Testis (tissue), 2 donors: ENCODE results near the gene PRKCA.

ENCODE experiments used
- CTCF ChIP-seq, 3 experiments: fragments of 450-650 bp in 2 of 3; fragments of 200-600 bp in 1 of 3; sonication (generic) in 1 of 3; IDR thresholded peaks; one replicate each; pipeline ENCODE4 v1.5.1; 2016 to 2019; ENCODE audit warnings: antibody characterized with exemption in 3 of 3, mild to moderate bottlenecking in 2 of 3, moderate library complexity in 1 of 3
- POLR2A ChIP-seq: fragments of 450-650 bp; IDR thresholded peaks from one replicate; pipeline ENCODE4 v1.6.1; 2017; ENCODE audit warnings: antibody characterized with exemption, mild to moderate bottlenecking, moderate library complexity

DNA sequence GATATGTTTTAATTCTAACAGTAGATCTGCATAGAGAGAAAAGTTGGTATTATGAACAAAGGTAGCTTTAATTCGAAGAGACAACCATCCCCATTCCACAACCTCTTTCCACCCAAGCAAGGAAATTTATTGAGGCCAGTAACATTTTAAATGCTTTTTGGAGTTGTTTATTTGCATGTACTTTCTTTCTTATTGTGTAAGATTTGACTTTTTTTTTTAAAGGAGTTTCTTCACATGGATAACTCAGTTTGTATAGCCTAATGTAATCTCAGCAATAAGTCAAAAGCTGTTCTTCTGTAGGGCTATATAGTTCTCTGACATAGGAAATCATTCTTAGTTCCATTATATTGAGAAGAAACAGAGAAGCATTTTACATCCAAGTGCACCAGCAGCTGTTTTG, 163.3 kb downstream of the PRKCA start:
- TF ChIP-seq CTCF (IDR thresholded peaks at IDR 0.05) (no peak), POLR2A (no peak)
